Posterior cingulate gyrus (tissue), 11 donors: ENCODE data around the gene TBC1D22A.

Source experiments
- DNase-seq, 10 donors: peaks; one replicate each; pipeline versions ENCODE4 v3.0.0 to v3.0.0-alpha.2; 2020 to 2021; ENCODE audit warnings: mixed read lengths in 3 of 10
- intact Hi-C: fragments of 100-400 bp; cut with DNase I; formaldehyde crosslinking; loops from one replicate; pipeline ENCODE4 v1.15.1; 2023

Gene TBC1D22A

GRCh38 chr22:47189056-47189916 is 426.8 kb downstream of the TBC1D22A start:
- DNase-seq: peak in 4 of 10 donors; percentile 5 to 76 (median 69)
- intact Hi-C loops: no loop called here

DNA sequence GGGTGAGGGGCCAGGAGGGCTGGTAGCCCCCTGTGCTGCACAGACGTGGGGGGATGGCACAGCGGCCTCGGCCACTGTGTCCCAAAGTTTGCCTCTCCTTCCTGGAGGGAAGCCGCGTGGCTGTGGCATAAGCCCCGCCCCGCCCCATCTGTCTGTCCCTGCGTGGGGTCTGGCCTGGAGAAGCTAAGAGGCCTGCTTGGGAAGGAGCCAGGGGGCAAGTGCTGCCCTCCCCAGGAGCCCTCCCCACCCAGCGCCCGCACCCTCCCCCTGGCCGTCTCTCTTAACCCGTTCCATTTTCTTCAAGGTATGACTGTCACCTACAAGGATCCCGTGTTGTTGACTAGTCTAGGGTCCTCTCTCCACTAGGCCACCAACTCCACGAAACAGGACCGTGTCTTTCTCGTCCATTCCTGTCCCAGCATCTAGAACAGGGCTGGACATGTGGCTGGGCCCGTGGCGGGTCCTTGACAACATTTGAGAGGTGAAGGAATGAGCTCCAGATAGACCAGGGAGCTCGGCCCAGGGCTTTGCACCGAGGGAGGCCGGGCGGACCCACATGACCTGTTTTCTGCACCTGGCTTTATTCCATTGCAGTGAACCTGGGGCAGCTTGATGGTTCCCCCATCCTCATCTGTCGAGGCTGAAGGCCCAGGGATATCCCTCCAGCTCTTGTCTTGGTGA is 428.0 kb downstream of the TBC1D22A start:
- intact Hi-C loops: no loop called here
- DNase-seq: peak in 5 of 10 donors; percentile 4 to 72 (median 12)

GRCh38 chr22:47190957-47191670 is 428.7 kb downstream of the TBC1D22A start:
- DNase-seq: peak in 2 of 10 donors; percentile 54 to 78
- intact Hi-C loops: no loop called here

DNA sequence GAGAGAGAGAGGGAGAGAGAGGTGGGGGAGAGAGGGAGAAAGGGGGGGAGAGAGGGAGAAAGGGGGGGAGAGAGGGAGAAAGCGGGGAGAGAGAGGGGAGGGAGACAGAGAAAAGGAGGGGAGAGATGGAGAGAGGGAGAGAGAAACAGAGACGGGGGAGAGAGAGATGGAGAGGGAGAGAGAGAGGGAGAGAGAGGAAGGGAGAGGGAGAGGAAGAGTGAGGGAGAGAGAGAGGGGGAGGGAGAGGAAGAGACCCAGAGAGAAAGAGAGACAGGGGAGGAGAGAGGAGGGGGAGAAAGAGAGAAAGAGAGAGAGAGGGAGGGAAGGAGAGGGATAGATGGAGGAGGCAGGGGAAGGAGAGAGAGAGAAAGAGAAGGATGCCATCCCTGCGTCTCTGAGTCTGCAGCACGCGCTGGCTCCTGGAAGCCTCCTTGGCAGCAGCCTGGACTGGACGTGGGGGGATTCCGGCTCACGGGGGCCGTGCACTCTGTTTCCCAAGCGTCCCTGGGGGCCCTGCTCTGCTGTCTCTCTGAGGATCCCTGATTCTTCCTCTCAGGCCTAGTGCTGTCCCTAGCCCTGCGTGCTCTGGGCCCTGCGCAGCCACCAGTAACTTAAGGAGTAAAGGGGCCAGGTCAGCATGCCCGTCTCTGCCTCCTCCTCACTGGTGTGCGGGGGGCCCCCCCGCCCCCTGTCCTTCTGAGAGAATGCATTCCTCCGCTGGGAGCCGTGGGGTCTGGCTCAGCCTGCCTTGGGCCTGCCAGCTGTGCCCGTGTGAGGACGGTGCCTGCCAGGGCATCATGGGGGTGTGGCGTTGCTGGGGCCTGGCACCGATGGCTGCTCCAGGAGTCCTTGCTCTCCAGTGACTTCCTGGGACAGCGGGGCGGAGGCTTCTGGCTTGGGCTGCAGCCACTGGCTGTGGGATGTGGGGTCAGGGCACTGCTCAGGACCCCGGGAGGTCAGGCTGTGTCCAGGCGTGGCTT is 429.5 kb downstream of the TBC1D22A start:
- intact Hi-C loops: no loop called here
- DNase-seq: peak in 3 of 10 donors; percentile 17 to 85 (median 76)

DNA sequence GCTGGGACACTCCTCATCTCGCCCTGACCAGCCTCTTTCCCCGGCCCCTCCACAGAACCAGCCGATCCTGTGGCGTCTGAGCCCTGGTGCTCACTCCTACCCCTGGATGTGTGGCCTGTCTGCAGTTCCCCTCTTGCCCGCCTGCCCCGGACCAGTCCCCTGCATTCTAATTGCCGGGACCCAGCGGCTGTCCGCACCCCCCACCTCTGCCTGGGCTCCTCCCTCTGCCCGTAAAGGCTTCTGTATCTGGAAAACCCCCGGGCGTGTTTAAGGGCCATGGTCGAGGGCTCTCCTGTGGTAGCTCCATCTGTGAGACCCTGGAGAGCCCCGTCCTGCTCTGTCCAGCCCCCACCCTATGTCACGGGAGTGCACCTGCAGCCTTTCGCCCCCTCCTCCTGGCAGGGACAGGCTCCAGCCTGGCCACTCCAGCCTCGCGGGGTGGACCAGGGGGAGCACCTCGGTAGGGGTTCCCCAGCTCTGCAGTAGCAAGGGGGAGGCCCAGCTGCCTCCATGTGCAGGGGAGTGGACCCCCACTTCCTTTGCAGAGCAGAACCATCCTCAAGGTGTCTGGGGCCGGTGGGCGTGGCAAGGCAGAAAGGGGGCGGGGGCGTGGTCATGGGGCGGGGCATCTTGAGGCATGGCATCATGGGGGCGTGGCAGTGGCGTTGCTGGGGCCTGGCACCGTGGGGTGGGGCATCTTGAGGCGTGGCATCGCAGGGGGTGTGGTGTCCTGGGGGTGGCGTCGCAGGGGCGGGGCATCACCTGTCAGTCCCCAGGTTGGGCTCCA is 430.4 kb downstream of the TBC1D22A start:
- peak in 3 of 10 donors; percentile 8 to 69 (median 62) for DNase-seq
- intact Hi-C loops: no loop called here

DNA sequence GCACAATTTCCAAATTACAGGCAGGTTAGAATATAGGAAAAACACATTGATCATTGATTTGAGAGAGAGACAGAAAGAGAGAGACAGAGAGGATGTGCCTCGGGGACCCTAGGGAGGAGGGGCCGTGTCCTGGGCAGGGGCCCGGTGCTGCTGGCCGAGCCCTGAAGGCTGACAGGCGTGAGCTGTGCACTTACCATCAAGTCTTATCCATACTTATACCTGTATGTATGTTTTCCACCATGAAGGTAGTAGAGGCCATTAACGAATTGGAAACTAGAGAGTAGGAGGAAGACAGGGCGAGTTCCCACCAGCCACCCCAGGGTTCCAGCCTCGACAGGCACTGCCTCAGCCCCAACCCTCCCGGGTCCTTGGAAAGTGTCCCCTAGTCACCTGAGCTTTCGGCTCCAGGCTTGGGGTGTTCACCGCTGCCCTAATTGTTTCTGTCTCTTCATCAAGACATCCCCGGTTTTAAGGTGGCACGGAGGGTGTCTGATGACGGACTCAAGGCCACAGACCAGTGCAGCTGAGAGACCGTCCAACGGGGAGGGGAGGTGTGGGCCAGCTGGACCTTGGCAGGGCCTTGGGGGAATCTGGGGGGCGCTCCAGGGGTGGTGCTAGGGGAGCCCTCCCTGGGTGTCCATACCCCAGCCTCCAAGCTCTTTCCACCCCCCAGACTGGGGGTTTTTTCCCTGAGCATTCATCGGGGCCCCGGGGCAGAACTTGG is 431.3 kb downstream of the TBC1D22A start:
- peak in 3 of 10 donors; percentile 7 to 74 (median 49) for DNase-seq
- intact Hi-C loops: no loop called here

DNA sequence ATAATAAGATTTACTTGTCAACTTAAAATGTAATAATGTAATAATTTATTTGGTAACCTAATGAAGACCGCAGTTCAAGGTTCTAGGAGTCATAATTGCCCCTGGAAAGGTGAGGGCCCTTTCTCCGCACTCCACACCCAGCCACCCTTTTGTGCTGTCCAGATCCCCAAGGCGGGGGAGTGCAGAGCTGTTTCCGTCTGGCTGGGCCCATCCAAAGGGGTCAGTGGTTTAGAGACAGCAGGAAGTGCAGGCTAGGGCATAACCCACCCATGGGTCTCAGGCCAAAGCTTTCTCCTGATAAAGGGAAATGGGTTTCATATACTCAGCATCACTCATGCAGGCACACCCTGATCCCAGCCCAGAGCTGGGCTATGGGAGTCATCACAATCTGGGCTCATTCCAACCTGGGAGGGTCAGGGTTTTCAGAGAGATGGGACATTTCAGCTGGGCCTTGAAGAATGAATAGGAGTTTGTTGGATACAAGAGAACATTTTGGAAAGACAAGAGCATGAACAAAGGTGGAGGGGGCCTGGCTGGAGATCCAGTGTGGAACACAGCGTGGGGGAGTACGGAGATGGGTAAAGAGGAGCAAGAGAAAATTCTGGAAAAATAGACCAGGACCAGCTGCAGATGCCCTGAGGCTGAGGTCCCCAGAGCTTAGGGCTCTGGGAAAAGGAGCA is 432.2 kb downstream of the TBC1D22A start:
- intact Hi-C loops: no loop called here
- peak in 4 of 10 donors; percentile 8 to 64 (median 24) for DNase-seq

DNA sequence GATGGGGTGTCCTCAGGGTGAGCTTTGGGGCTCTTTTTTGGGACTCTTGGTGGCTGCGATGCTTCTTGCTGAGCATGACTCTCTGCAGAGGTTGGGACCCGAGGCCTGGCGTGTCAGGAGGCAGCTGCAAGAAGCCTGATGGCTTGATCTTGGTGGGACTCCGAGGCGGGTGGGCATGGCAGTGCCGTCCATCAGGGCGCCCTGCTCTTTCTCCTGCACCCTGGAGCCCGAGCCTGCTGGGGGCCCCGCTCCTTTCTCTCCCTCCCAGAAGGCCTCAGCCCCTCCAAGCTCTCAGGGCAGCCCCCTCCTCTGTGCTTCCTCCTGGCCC is 432.7 kb downstream of the TBC1D22A start:
- intact Hi-C loops: no loop called here
- peak in 4 of 10 donors; percentile 9 to 77 (median 51) for DNase-seq

DNA sequence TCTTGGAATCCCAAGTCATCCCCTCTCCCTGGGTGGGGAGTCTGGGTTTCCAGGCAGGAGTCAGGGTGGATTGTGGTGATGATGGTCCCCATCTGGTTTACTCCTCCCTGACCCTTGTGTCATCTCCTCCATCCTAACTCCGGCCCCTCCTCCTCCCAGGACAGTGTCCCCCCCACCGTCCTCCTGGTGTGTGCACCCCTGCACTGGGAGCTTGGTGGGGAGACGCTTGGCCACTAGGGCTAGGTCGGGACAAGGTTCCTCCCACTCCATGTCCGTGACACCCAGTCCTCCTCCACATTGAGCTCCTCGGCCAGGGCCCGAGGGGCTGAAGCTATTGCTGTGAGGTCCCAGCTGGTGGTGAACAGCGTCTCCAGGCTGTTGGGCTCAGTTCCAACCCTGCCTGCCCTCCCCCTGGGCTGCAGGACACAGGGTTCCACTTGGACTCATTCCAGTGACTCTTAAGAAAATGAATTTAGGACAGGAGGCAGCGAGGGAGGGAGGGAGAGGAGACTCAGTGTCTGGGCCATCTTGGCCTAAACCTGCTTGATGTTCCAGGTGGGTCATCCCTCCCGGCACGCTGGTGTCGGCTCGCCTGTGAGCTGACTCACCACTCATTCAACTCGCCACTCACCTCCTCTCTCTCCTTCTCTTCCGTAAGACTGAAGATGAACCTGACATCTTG is 433.2 kb downstream of the TBC1D22A start:
- intact Hi-C loops: no loop called here
- DNase-seq: peak in 4 of 10 donors; percentile 9 to 83 (median 56)

- peak in 2 of 10 donors; percentile 32 to 36 for DNase-seq
- intact Hi-C loops: no loop called here
Measured at GRCh38 chr22:47196166-47196849, 433.9 kb downstream of the TBC1D22A start.

DNA sequence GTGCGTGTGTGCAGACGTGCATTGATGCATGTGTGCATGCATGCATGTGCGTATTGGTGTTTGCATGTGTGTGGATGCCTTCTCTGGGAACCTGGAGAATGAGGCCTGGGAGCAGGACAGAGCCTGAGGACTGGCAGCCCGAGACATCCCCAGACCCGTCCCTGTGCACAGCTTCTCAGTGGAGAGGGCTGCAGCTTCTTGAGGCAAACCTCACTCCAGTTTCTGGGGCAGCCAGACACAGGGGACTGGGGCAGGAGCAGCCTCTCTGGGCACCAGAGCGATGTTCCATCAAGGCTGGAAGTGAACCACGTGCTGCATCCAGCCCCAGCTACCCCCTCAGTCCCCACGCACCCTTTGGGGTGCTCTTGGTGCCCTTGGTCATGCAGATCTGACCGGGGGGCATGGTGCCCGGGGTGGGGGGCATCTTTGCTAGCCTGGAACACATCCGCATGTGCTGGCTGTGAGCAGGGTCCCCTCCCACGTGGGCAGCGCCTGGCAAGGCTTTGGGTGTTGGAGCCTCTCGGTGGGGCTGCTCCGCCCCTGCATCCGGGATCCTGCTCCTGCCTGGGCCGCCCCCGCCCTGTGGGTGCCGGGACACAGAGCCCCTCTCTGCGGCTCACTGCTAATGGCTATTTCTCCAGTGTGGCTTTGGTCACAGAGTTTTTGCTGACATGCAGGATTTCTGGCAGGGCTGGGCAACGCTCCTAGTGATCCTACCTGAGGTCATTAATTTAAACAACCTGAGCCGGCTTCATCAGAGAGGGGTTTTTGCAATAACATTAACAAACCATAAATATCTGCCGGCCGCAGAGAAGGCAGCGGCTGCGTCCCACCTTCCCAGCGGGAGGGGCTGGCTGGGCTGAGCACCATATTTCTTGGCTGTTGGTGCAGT is 434.7 kb downstream of the TBC1D22A start:
- intact Hi-C loops: no loop called here
- DNase-seq: peak in 3 of 10 donors; percentile 56 to 81 (median 74)

DNA sequence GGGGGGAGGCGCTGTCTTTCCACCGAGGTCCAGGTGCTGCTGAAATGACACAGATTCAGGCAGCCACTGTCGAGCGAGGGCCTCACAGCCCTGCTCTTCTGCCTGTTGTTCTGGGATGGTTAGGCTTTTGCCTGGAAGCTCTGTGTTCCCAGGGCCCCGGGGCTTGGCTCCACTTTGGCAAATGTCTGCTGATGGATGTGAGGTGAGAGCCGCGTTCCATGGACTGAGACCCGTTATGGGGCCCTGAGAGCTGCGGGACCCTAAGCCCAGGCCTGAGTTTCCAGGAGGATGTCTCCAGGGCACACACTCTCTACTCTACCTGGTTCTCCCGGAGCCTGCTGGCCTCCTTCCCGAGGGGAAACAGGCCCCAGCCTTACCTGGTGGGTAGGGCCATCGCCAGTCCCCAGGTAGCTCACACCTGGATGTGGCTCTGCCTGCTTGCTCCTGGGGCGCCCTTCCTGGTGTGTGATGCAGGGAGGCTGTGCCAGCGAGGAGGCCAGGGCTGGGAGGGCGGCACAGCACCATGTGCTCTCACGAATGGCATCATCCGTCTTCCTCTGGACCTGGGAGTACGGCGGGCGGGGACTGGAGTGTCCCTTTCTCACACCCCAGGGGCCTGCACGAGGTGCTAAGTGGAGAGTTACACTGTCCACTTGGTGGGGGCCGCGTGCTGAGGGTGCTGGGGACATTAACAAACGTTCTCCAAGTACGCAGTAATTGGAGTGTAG is 435.5 kb downstream of the TBC1D22A start:
- DNase-seq: peak in 3 of 10 donors; percentile 59 to 67 (median 60)
- intact Hi-C loops: no loop called here

DNA sequence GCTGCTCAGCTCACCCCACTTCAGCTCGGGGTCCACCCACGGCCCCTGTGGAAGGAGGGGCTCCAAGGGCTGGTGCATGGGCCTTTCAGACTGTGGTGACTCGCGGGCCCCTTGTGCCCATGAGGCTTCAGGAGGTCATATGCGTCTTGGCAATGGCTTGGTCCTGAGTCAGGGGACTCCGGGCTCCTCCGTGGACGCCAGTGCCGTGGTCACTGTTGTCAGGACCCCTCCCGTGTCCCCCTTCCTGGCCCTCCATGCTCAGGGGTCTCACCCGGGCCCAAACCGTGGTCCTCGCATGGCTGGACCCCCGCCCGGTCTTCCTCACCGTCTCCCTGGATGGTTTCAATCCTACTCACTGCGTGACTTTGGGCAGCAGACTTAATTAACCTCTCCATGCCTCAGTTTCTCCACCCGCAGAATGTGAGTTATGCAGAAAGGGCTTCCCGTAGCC is 436.4 kb downstream of the TBC1D22A start:
- intact Hi-C loops: no loop called here
- DNase-seq: peak in 3 of 10 donors; percentile 48 to 73 (median 67)

GRCh38 chr22:47199261-47199978 is 437.0 kb downstream of the TBC1D22A start:
- DNase-seq: peak in 3 of 10 donors; percentile 63 to 75 (median 71)
- intact Hi-C loops: no loop called here
